ENCODE results near the gene RHOH. TPM values are rescaled to one million over a fixed set of nuclear protein-coding genes. Genes with fewer than 3 reads are reported as not detected.
A peak's percentile ranks its signal among the peaks of the same experiment; 100 is the strongest.

Gene RHOH
- total RNA-seq, 1 experiment from 2014 or later = not detected

GRCh38 chr4:40192114-40193015 lies 4.5 kb upstream of the RHOH start:
- Histone ChIP-seq H2AFZ (no peak overlapping the region), H4K20me1 (ENCODE audit: insufficient read depth) (no peaks in the 10 kb centered on the region), H3K79me2 (ENCODE audit: low read depth) (no peaks in the 10 kb centered on the region), H3K4me3 (no peak overlapping the region), H3K9me3 (ENCODE audit: insufficient read depth, low read depth) (no peaks in the 10 kb centered on the region; the same call in 1 of the 2 replicates), H3K4me2 (peak overlapping the region; percentile 24; the same call in 1 of the 2 replicates), H3K4me1 (replicated peaks; ENCODE audit: insufficient read depth) (peaks cover 17% of the 10 kb centered on the region), H3K27me3 (ENCODE audit: insufficient read depth, low read depth) (no peaks in the 10 kb centered on the region), H3K36me3 (ENCODE audit: low read depth) (no peaks in the 10 kb centered on the region), H3K9me2 (ENCODE audit: insufficient read depth) (no peaks in the 10 kb centered on the region), H3F3A (ENCODE audit: insufficient read depth, low read depth) (no peaks in the 10 kb centered on the region; the same call in 1 of the 2 replicates), H3K27ac (no peak overlapping the region)
- CTCF ChIA-PET = no interaction called here
- DNase-seq = no peak
- intact Hi-C loops (cut with micrococcal nuclease; ENCODE audit: unreplicated experiment) = no loop called here
- no TSS peak for BruUV-seq (replicated peaks)
- TF ChIP-seq EZH2 (IDR thresholded peaks at IDR 0.05; ENCODE audit: low read depth) = no peak
- POLR2A ChIA-PET (ENCODE audit: unreplicated experiment) = no interaction called here

GRCh38 chr4:40193016-40193571 lies 3.7 kb upstream of the RHOH start:
- Histone ChIP-seq H3K27ac (no peak overlapping the region), H3F3A (ENCODE audit: insufficient read depth, low read depth) (no peaks in the 10 kb centered on the region; the same call in 1 of the 2 replicates), H2AFZ (no peak overlapping the region), H3K9me2 (ENCODE audit: insufficient read depth) (no peaks in the 10 kb centered on the region), H3K36me3 (ENCODE audit: low read depth) (no peaks in the 10 kb centered on the region), H3K9me3 (ENCODE audit: insufficient read depth, low read depth) (no peaks in the 10 kb centered on the region), H3K4me2 (no peak overlapping the region), H3K4me1 (replicated peaks; ENCODE audit: insufficient read depth) (peaks cover 17% of the 10 kb centered on the region), H4K20me1 (ENCODE audit: insufficient read depth) (no peaks in the 10 kb centered on the region), H3K27me3 (ENCODE audit: insufficient read depth, low read depth) (no peaks in the 10 kb centered on the region), H3K79me2 (ENCODE audit: low read depth) (no peaks in the 10 kb centered on the region), H3K4me3 (no peak overlapping the region)
- no peak for TF ChIP-seq CTCF (conservative IDR thresholded peaks at IDR 0.05)
- no peak for TF ChIP-seq EZH2 (IDR thresholded peaks at IDR 0.05; ENCODE audit: low read depth)
- ChIA-PET CTCF (no interaction called here), POLR2A (ENCODE audit: unreplicated experiment) (no interaction called here)
- DNase-seq = no peak
- BruUV-seq (replicated peaks) = no TSS peak
- intact Hi-C loops (cut with micrococcal nuclease; ENCODE audit: unreplicated experiment) = no loop called here

DNA sequence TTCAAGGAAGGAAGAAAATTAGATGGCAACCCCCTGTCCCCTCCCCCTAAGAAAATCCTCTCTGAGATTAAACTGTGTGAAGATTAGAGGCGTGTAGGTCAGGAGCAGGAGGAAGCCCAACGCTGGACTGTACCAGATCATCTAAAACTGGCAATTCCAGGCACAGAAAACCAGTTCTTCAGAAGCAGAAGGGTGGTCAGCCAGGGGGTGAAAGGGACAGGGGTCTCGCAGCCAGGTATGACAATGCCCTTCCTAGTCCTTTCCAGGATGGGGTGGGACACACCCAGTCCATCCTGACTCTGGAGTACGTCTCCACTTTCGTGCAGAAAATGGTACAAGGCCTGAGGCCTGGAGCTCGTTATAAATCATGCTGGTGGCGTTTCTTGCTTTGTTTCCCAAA lies 3.3 kb upstream of the RHOH start:
- TF ChIP-seq EZH2 (IDR thresholded peaks at IDR 0.05; ENCODE audit: low read depth) (no peak), CTCF (conservative IDR thresholded peaks at IDR 0.05) (no peak)
- H3K4me1 ChIP-seq (replicated peaks; ENCODE audit: insufficient read depth) = peaks cover 17% of the 10 kb centered on the region
- H2AFZ ChIP-seq = no peak overlapping the region
- no peaks in the 10 kb centered on the region for H3K36me3 ChIP-seq (ENCODE audit: low read depth)
- BruUV-seq (replicated peaks) = no TSS peak
- H3K9me2 ChIP-seq (ENCODE audit: insufficient read depth) = no peaks in the 10 kb centered on the region
- CTCF ChIA-PET = no interaction called here
- H3K9me3 ChIP-seq (ENCODE audit: insufficient read depth, low read depth) = no peaks in the 10 kb centered on the region
- no peaks in the 10 kb centered on the region for H4K20me1 ChIP-seq (ENCODE audit: insufficient read depth)
- no peaks in the 10 kb centered on the region; the same call in 1 of the 2 replicates for H3F3A ChIP-seq (ENCODE audit: insufficient read depth, low read depth)
- H3K27me3 ChIP-seq (ENCODE audit: insufficient read depth, low read depth) = no peaks in the 10 kb centered on the region
- H3K79me2 ChIP-seq (ENCODE audit: low read depth) = no peaks in the 10 kb centered on the region
- no peak overlapping the region for H3K4me2 ChIP-seq
- POLR2A ChIA-PET (ENCODE audit: unreplicated experiment) = no interaction called here
- no peak overlapping the region for H3K27ac ChIP-seq
- no peak overlapping the region for H3K4me3 ChIP-seq
- intact Hi-C loops (cut with micrococcal nuclease; ENCODE audit: unreplicated experiment) = no loop called here
- DNase-seq = no peak

Data from PC-9 (cell line).